K562 (cell line): ENCODE data around the gene GNAZ. TPM values are rescaled to one million over a fixed set of nuclear protein-coding genes. Genes with fewer than 3 reads are reported as not detected.

Source experiments
- CBX1 ChIP-seq: sonication (generic); IDR thresholded peaks from 2 replicates; pipeline ENCODE4 v1.6.1; 2016; ENCODE audit warnings: antibody characterized with exemption, low read depth, mild to moderate bottlenecking
- ELF2 ChIP-seq: fragments of 250-450 bp; sonication (Bioruptor Pico); IDR thresholded peaks from 2 replicates; pipeline ENCODE4 v1.5.0; 2021; ENCODE audit warnings: mild to moderate bottlenecking
- HDAC6 ChIP-seq: IDR thresholded peaks from 2 replicates; pipeline ENCODE4 v1.6.1; 2012; ENCODE audit warnings: low read depth, mild to moderate bottlenecking, control low read depth, inconsistent platforms, low read length, moderate library complexity
- KAT7 ChIP-seq: sonication (generic); formaldehyde crosslinking; IDR thresholded peaks from 2 replicates; pipeline ENCODE4 v1.8.0; 2022; ENCODE audit warnings: missing genetic modification reagents, mild to moderate bottlenecking, borderline replicate concordance
- PRMT5 ChIP-seq: sonication (generic); formaldehyde crosslinking; IDR thresholded peaks from 2 replicates; pipeline ENCODE4 v1.5.0; 2020; ENCODE audit warnings: missing genetic modification reagents
- RBFOX2 ChIP-seq: fragments of 200-400 bp; formaldehyde crosslinking; IDR thresholded peaks from 2 replicates; pipeline ENCODE4 v1.6.1; 2017; ENCODE audit warnings: low read depth, mild to moderate bottlenecking, low read length, moderate library complexity
- ZBTB40 ChIP-seq, 2 experiments: fragments of 450-650 bp in 1 of 2; sonication (generic) in 1 of 2; formaldehyde crosslinking in 1 of 2; IDR thresholded peaks; 2 replicates each; pipeline versions ENCODE4 v1.7.1 to v1.9.0; 2016 to 2022; ENCODE audit warnings: inconsistent platforms in 1 of 2, mild to moderate bottlenecking in 1 of 2, missing genetic modification reagents in 1 of 2
- ZSCAN32 ChIP-seq: fragments of 450-650 bp; formaldehyde crosslinking; IDR thresholded peaks from 2 replicates; pipeline ENCODE4 v1.4.0; 2020; ENCODE audit warnings: mild to moderate bottlenecking, moderate library complexity
- polyA plus RNA-seq, 8 experiments: library from polyadenylated mRNA; depleted of rRNA in 4 of 8; stranded (reverse) in 5 of 8; unstranded in 3 of 8; fragments of >200 nt; fragmentation: Nextera tagmentation in 2 of 8; fragmentation: Illumina TruSeq in 1 of 8; extraction: Ambion mirVana in 2 of 8; extraction: Trizol in 1 of 8; gene quantifications; 2 replicates each; pipeline versions ENCODE4 v1.2.1 to v1.2.3, GENCODE V29; 2011 to 2014; ENCODE audit warnings: inconsistent platforms in 1 of 8, missing spikeins in 1 of 8
- total RNA-seq, 7 experiments: library from RNA; depleted of rRNA in 6 of 7; stranded (reverse); fragments of >200 nt in 6 of 7; fragmentation: Illumina TruSeq in 2 of 7; extraction: Trizol in 2 of 7; gene quantifications; 2 replicates each; pipeline versions ENCODE4 v1.2.1 to v1.2.3, GENCODE V29; 2011 to 2021; ENCODE audit warnings: low replicate concordance in 1 of 7
- TF ChIP-seq, protein P1 (sequence below): fragments of 450-650 bp; IDR thresholded peaks from 2 replicates; pipeline ENCODE4 v1.6.1; 2018; ENCODE audit not compliant: partially characterized antibody
- TF ChIP-seq, protein P2 (sequence below): fragments of 450-650 bp; formaldehyde crosslinking; IDR thresholded peaks from 2 replicates; pipeline ENCODE4 v1.4.0; 2022; ENCODE audit warnings: mild to moderate bottlenecking, moderate library complexity
- TF ChIP-seq, protein P3 (sequence below), 2 experiments: fragments of 200-800 bp in 1 of 2; sonication (Bioruptor generic) in 1 of 2; sonication (generic) in 1 of 2; formaldehyde crosslinking in 1 of 2; IDR thresholded peaks in 1 of 2; conservative IDR thresholded peaks in 1 of 2; 2 replicates each; pipeline versions ENCODE4 v1.5.0 to v1.6.1; 2016 to 2020; ENCODE audit warnings: missing compliant biosample characterization in 1 of 2, missing genetic modification characterization in 1 of 2, missing genetic modification reagents in 1 of 2

GNAZ gene
- total and polyA plus RNA-seq, 9 of the 15 experiments (the other 6 are each of a cell fraction or from before 2014, with no cell fraction given), result 0.04 to 0.22 (median 0.13) TPM; not detected in 3

GRCh38 chr22:23105304-23105703, 35.0 kb downstream of the GNAZ start (continued):
- TF ChIP-seq, protein P1, sequence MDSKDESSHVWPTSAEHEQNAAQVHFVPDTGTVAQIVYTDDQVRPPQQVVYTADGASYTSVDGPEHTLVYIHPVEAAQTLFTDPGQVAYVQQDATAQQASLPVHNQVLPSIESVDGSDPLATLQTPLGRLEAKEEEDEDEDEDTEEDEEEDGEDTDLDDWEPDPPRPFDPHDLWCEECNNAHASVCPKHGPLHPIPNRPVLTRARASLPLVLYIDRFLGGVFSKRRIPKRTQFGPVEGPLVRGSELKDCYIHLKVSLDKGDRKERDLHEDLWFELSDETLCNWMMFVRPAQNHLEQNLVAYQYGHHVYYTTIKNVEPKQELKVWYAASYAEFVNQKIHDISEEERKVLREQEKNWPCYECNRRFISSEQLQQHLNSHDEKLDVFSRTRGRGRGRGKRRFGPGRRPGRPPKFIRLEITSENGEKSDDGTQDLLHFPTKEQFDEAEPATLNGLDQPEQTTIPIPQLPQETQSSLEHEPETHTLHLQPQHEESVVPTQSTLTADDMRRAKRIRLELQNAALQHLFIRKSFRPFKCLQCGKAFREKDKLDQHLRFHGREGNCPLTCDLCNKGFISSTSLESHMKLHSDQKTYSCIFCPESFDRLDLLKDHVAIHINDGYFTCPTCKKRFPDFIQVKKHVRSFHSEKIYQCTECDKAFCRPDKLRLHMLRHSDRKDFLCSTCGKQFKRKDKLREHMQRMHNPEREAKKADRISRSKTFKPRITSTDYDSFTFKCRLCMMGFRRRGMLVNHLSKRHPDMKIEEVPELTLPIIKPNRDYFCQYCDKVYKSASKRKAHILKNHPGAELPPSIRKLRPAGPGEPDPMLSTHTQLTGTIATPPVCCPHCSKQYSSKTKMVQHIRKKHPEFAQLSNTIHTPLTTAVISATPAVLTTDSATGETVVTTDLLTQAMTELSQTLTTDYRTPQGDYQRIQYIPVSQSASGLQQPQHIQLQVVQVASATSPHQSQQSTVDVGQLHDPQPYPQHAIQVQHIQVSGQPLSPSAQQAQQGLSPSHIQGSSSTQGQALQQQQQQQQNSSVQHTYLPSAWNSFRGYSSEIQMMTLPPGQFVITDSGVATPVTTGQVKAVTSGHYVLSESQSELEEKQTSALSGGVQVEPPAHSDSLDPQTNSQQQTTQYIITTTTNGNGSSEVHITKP, result peak; percentile 4
- TF ChIP-seq CBX1 (0 out of 2 replicates have a peak, but pooled peaks have one; percentile 2), HDAC6 (no peak), ELF2 (CRISPR knock-in tag) (no peak), ZSCAN32 (no peak), RBFOX2 (no peak), PRMT5 (CRISPR knock-in tag) (peak; percentile 33; the same call in 1 of the 2 replicates), KAT7 (CRISPR knock-in tag) (no peak), ZBTB40 (IDR thresholded peaks at IDR 0.05) (no peak), ZBTB40 (CRISPR knock-in tag; IDR thresholded peaks at IDR 0.05) (peak; percentile 54; the same call in 1 of the 2 replicates)
- TF ChIP-seq, protein P2, sequence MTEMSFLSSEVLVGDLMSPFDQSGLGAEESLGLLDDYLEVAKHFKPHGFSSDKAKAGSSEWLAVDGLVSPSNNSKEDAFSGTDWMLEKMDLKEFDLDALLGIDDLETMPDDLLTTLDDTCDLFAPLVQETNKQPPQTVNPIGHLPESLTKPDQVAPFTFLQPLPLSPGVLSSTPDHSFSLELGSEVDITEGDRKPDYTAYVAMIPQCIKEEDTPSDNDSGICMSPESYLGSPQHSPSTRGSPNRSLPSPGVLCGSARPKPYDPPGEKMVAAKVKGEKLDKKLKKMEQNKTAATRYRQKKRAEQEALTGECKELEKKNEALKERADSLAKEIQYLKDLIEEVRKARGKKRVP, result no peak
- TF ChIP-seq, protein P3, sequence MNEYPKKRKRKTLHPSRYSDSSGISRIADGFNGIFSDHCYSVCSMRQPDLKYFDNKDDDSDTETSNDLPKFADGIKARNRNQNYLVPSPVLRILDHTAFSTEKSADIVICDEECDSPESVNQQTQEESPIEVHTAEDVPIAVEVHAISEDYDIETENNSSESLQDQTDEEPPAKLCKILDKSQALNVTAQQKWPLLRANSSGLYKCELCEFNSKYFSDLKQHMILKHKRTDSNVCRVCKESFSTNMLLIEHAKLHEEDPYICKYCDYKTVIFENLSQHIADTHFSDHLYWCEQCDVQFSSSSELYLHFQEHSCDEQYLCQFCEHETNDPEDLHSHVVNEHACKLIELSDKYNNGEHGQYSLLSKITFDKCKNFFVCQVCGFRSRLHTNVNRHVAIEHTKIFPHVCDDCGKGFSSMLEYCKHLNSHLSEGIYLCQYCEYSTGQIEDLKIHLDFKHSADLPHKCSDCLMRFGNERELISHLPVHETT (CRISPR knock-in tag; conservative IDR thresholded peaks at IDR 0.05 in 1 of 2, IDR thresholded peaks at IDR 0.05 in 1 of 2), result 0 out of 4 replicates have a peak, but pooled peaks of 1 of the 2 experiments have one; percentile 47
